HepG2 (cell line): Measurements from ENCODE around the gene CYP2A7. TPM values are rescaled to one million over a fixed set of nuclear protein-coding genes. Genes with fewer than 3 reads are reported as not detected.

Experiments used
- FLYWCH1 ChIP-seq: sonication (generic); formaldehyde crosslinking; IDR thresholded peaks from 2 replicates; pipeline ENCODE4 v1.8.1; 2023; ENCODE audit warnings: mild to moderate bottlenecking, missing genetic modification reagents
- HOXA3 ChIP-seq: sonication (generic); formaldehyde crosslinking; IDR thresholded peaks from 2 replicates; pipeline ENCODE4 v1.5.0; 2020; ENCODE audit warnings: missing genetic modification reagents
- MAX ChIP-seq: IDR thresholded peaks from 2 replicates; pipeline ENCODE4 v1.6.1; 2012; ENCODE audit warnings: inconsistent platforms
- MTERF4 ChIP-seq: sonication (generic); formaldehyde crosslinking; IDR thresholded peaks from 2 replicates; pipeline ENCODE4 v1.8.0; 2023; ENCODE audit warnings: mild to moderate bottlenecking, missing genetic modification reagents
- SIX1 ChIP-seq: sonication (generic); formaldehyde crosslinking; IDR thresholded peaks from 2 replicates; pipeline ENCODE4 v1.4.0; 2020; ENCODE audit warnings: missing genetic modification reagents, borderline replicate concordance
- SUZ12 ChIP-seq: fragments of 150-350 bp; IDR thresholded peaks from 2 replicates; pipeline ENCODE4 v1.6.1; 2014; ENCODE audit warnings: low read depth, low read length
- TP53 ChIP-seq: sonication (generic); formaldehyde crosslinking; conservative IDR thresholded peaks from 2 replicates; pipeline ENCODE4 v1.4.0; 2020; ENCODE audit warnings: missing genetic modification reagents
- ZBTB10 ChIP-seq: sonication (generic); formaldehyde crosslinking; IDR thresholded peaks from 2 replicates; pipeline ENCODE4 v1.4.0; 2020; ENCODE audit warnings: missing genetic modification reagents, borderline replicate concordance
- ZMYM4 ChIP-seq: sonication (generic); formaldehyde crosslinking; IDR thresholded peaks from 2 replicates; pipeline ENCODE4 v1.8.1; 2023; ENCODE audit warnings: mild to moderate bottlenecking, missing genetic modification reagents
- ZNF12 ChIP-seq: sonication (generic); formaldehyde crosslinking; IDR thresholded peaks from 2 replicates; pipeline ENCODE4 v1.5.0; 2020; ENCODE audit warnings: missing genetic modification reagents
- ZNF18 ChIP-seq: sonication (generic); formaldehyde crosslinking; IDR thresholded peaks from 2 replicates; pipeline ENCODE4 v1.8.0; 2022; ENCODE audit warnings: mild to moderate bottlenecking, missing genetic modification reagents; ENCODE audit not compliant: insufficient replicate concordance
- ZNF224 ChIP-seq: sonication (generic); formaldehyde crosslinking; IDR thresholded peaks from 2 replicates; pipeline ENCODE4 v1.5.0; 2020; ENCODE audit warnings: mild to moderate bottlenecking, missing genetic modification reagents
- ZNF280D ChIP-seq: sonication (generic); formaldehyde crosslinking; IDR thresholded peaks from 2 replicates; pipeline ENCODE4 v1.5.1; 2020; ENCODE audit warnings: mild to moderate bottlenecking, missing genetic modification reagents
- ZNF737 ChIP-seq: sonication (generic); formaldehyde crosslinking; IDR thresholded peaks from 2 replicates; pipeline ENCODE4 v1.5.0; 2020; ENCODE audit warnings: missing genetic modification reagents, mild to moderate bottlenecking, borderline replicate concordance
- ZNF770 ChIP-seq: sonication (generic); formaldehyde crosslinking; IDR thresholded peaks from 2 replicates; pipeline ENCODE4 v1.5.0; 2020; ENCODE audit warnings: mild to moderate bottlenecking, missing genetic modification reagents
- polyA plus RNA-seq, 8 experiments: library from polyadenylated mRNA; depleted of rRNA in 3 of 8; stranded (reverse) in 7 of 8; unstranded in 1 of 8; fragments of >200 nt; fragmentation: Illumina TruSeq in 4 of 8; extraction: Trizol in 4 of 8; gene quantifications; 2 replicates each; pipeline versions ENCODE4 v1.2.1 to v1.2.3, GENCODE V29; 2011 to 2016; ENCODE audit warnings: low read depth in 4 of 8, missing spikeins in 1 of 8, mixed read lengths in 1 of 8; ENCODE audit not compliant: insufficient read depth in 1 of 8
- total RNA-seq, 5 experiments: library from RNA; depleted of rRNA; stranded (reverse); fragments of >200 nt; fragmentation: Illumina TruSeq; extraction: Trizol; gene quantifications; 2 replicates each; pipeline ENCODE4 v1.2.3, GENCODE V29; 2016; ENCODE audit warnings: low read depth in 1 of 5

Gene CYP2A7
- total and polyA plus RNA-seq, 2 of the 13 experiments (the other 11 are each of a cell fraction or from before 2014, with no cell fraction given) = not detected

GRCh38 chr19:40921005-40921897 is 39.2 kb upstream of the CYP2A7 start (continued):
- TF ChIP-seq ZBTB10 (CRISPR knock-in tag) (no peak), ZNF737 (CRISPR knock-in tag) (no peak), MAX (peak; percentile 47), FLYWCH1 (CRISPR knock-in tag) (no peak), ZNF18 (CRISPR knock-in tag) (peak; percentile 78), SIX1 (CRISPR knock-in tag) (peak; percentile 78; the same call in 1 of the 2 replicates), HOXA3 (CRISPR knock-in tag) (peak; percentile 44; the same call in 1 of the 2 replicates), ZNF12 (peak; percentile 23), MTERF4 (CRISPR knock-in tag) (no peak), ZNF224 (no peak), ZNF280D (no peak), ZNF770 (peak; percentile 40; the same call in 1 of the 2 replicates), ZMYM4 (CRISPR knock-in tag) (peak; percentile 43; the same call in 1 of the 2 replicates), SUZ12 (no peak), TP53 (CRISPR knock-in tag) (no peak)
